HG02884 (cell line): ENCODE data around the gene EDN2.

ENCODE experiments used
- ATAC-seq: cut with Tn5 transposase; IDR thresholded peaks from one replicate; pipeline ENCODE4 v1.9.1; 2021; ENCODE audit warnings: mild to moderate bottlenecking, moderate library complexity; ENCODE audit not compliant: unreplicated experiment

EDN2 gene

GRCh38 chr1:41500378-41500777 is 15.9 kb upstream of the EDN2 start:
- no peak for ATAC-seq

- ATAC-seq, result no peak
Observed at GRCh38 chr1:41499591-41499990, 15.1 kb upstream of the EDN2 start.

- ATAC-seq, result no peak
Observed at GRCh38 chr1:41498804-41499203, 14.3 kb upstream of the EDN2 start.

- no peak for ATAC-seq
Observed at GRCh38 chr1:41498391-41498790, 13.9 kb upstream of the EDN2 start.

GRCh38 chr1:41497461-41498030 is 13.1 kb upstream of the EDN2 start:
- no peak for ATAC-seq

GRCh38 chr1:41497056-41497440 is 12.6 kb upstream of the EDN2 start:
- ATAC-seq, result no peak

- ATAC-seq, result peak; percentile 45
Observed at GRCh38 chr1:41496080-41497055, 11.9 kb upstream of the EDN2 start.

- ATAC-seq, result no peak
Observed at GRCh38 chr1:41495210-41495948, 10.9 kb upstream of the EDN2 start.

- ATAC-seq, result no peak
Observed at GRCh38 chr1:41494351-41495209, 10.1 kb upstream of the EDN2 start.

GRCh38 chr1:41493626-41494350 is 9.3 kb upstream of the EDN2 start:
- no peak for ATAC-seq

GRCh38 chr1:41493117-41493536 is 8.6 kb upstream of the EDN2 start:
- ATAC-seq, result no peak

- ATAC-seq, result no peak
Observed at GRCh38 chr1:41492341-41492848, 7.9 kb upstream of the EDN2 start.

- ATAC-seq, result no peak
Observed at GRCh38 chr1:41490911-41491310, 6.4 kb upstream of the EDN2 start.

GRCh38 chr1:41489561-41489960 is 5.1 kb upstream of the EDN2 start:
- no peak for ATAC-seq

GRCh38 chr1:41488040-41488951 is 3.8 kb upstream of the EDN2 start:
- no peak for ATAC-seq

- peak; percentile 48 for ATAC-seq
Observed at GRCh38 chr1:41487126-41488039, 2.9 kb upstream of the EDN2 start.

- ATAC-seq, result no peak
Observed at GRCh38 chr1:41486371-41487125, 2.1 kb upstream of the EDN2 start.
